ENCODE results near the gene DNAJC5.

The DNAJC5 gene

DNA sequence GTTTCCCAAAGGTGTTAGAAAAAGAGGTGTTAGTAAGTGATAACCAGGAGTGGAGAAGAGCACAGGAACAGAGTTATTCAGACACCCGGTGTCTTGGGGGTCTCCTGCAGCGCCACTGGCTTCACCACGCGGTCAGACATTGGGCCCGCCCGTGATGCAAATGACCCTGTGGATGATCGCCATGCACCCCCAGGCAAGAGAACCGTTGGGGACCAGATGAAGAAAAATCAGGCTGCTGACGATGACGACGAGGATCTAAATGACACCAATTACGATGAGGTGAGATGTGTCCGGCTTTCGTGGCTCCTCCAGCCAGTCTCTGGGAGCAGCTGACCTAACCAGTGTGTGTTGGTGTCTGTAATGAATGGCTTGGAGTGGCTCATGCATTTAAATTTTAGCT, 88.0 kb downstream of the DNAJC5 start:
- Histone ChIP-seq H3K27ac (no peak overlapping the region), H3K36me3 (peaks cover 48% of the 10 kb centered on the region)

More for the DNA sequence above, 88.0 kb downstream of the DNAJC5 start:
- H3K9me3 ChIP-seq = no peaks in the 10 kb centered on the region
- H3K27me3 ChIP-seq = no peaks in the 10 kb centered on the region
- peaks cover 30 to 38% of the 10 kb centered on the region in 2 experiments for H3K4me1 ChIP-seq (ENCODE audit: control insufficient read depth in 1 of 2, insufficient read depth in 1 of 2, low read depth in 1 of 2, low read length in 1 of 2)
- no peak overlapping the region for H3K4me3 ChIP-seq (ENCODE audit: low read depth in 1 of 2, low read length in 1 of 2)
- TF ChIP-seq, protein P1, sequence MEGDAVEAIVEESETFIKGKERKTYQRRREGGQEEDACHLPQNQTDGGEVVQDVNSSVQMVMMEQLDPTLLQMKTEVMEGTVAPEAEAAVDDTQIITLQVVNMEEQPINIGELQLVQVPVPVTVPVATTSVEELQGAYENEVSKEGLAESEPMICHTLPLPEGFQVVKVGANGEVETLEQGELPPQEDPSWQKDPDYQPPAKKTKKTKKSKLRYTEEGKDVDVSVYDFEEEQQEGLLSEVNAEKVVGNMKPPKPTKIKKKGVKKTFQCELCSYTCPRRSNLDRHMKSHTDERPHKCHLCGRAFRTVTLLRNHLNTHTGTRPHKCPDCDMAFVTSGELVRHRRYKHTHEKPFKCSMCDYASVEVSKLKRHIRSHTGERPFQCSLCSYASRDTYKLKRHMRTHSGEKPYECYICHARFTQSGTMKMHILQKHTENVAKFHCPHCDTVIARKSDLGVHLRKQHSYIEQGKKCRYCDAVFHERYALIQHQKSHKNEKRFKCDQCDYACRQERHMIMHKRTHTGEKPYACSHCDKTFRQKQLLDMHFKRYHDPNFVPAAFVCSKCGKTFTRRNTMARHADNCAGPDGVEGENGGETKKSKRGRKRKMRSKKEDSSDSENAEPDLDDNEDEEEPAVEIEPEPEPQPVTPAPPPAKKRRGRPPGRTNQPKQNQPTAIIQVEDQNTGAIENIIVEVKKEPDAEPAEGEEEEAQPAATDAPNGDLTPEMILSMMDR (IDR thresholded peaks at IDR 0.05) = no peak
